Left lung (tissue), 10 donors: Measurements from ENCODE around the gene LRRC4C. TPM values are rescaled to one million over a fixed set of nuclear protein-coding genes. Genes with fewer than 3 reads are reported as not detected.

Experiments
- ATAC-seq: fragments of 200-7000 bp; cut with Tn5 transposase; one replicate; pipeline ENCODE4 v1.9.1; 2020; ENCODE audit warnings: moderate library complexity
- DNase-seq, 4 donors: peaks; one replicate each; pipeline ENCODE4 v3.0.0-alpha.2; 2013 to 2020
- H3K27ac ChIP-seq, 2 donors: fragments of 200-600 bp; sonication (generic) in 1 of 2; one replicate each; pipeline versions ENCODE4 v1.5.0 to v1.8.0; 2020 to 2021
- H3K27me3 ChIP-seq, 2 donors: fragments of 200-600 bp; sonication (generic) in 1 of 2; one replicate each; pipeline versions ENCODE4 v1.5.0 to v1.8.0; 2020 to 2021
- H3K36me3 ChIP-seq, 2 donors: fragments of 200-600 bp; sonication (generic) in 1 of 2; one replicate each; pipeline versions ENCODE4 v1.5.0 to v1.8.0; 2020 to 2021
- H3K4me1 ChIP-seq, 2 donors: fragments of 200-600 bp; one replicate each; pipeline ENCODE4 v1.8.0; 2021
- H3K4me3 ChIP-seq, 2 donors: fragments of 200-600 bp; sonication (generic) in 1 of 2; one replicate each; pipeline versions ENCODE4 v1.5.0 to v1.8.0; 2020 to 2021; ENCODE audit warnings: mild to moderate bottlenecking in 1 of 2
- H3K9me3 ChIP-seq, 2 donors: fragments of 200-600 bp; sonication (generic) in 1 of 2; one replicate each; pipeline versions ENCODE4 v1.5.0 to v1.8.0; 2020 to 2021
- CTCF ChIP-seq, 2 donors: fragments of 200-600 bp; sonication (generic) in 1 of 2; IDR thresholded peaks; one replicate each; pipeline versions ENCODE4 v1.5.0 to v1.8.0; 2021; ENCODE audit warnings: antibody characterized with exemption in 2 of 2
- intact Hi-C, 2 donors: fragments of 100-400 bp; cut with DNase I; formaldehyde crosslinking; loops; one replicate each; pipeline versions ENCODE4 v1.11.2 to v1.14.2; 2022
- polyA plus RNA-seq, 6 donors: library from polyadenylated mRNA; unstranded; fragments of 120-200 nt; gene quantifications; one replicate each; pipeline ENCODE4 v1.2.1, GENCODE V29; 2013; ENCODE audit not compliant: insufficient read length in 6 of 6
- total RNA-seq, 2 donors: library from RNA; stranded (reverse); fragmentation: NEBNext Ultra II Directional; extraction: Animal tissue kit (Norgen Biotek cat#: 25700); gene quantifications; one replicate each; pipeline ENCODE4 v1.2.1, GENCODE V29; 2021
- donor health status: DM: no; HTN: yes; CAD: no.
- donor health status: DM: no; HTN: no; CAD: no.

Gene LRRC4C
- total and polyA plus RNA-seq, 8 donors = 0.50 to 6.8 (median 4.2) TPM

- intact Hi-C loops = no loop called here
- Histone ChIP-seq H3K27me3 (no peaks in the 10 kb centered on the region), H3K27ac (no peak overlapping the region), H3K4me3 (no peak overlapping the region), H3K36me3 (no peaks in the 10 kb centered on the region), H3K4me1 (no peaks in the 10 kb centered on the region), H3K9me3 (peaks cover 0 to 12% of the 10 kb centered on the region in 2 donors)
- no peak for ATAC-seq
- DNase-seq = no peak
- no peak for TF ChIP-seq CTCF (IDR thresholded peaks at IDR 0.05)
Measured at GRCh38 chr11:41190437-41191082, 268.9 kb downstream of the LRRC4C start.

- no peak for DNase-seq
- ATAC-seq = no peak
- H3K4me1 ChIP-seq = no peaks in the 10 kb centered on the region
- intact Hi-C loops = no loop called here
- H3K27me3 ChIP-seq = no peaks in the 10 kb centered on the region
- H3K4me3 ChIP-seq = no peak overlapping the region
- TF ChIP-seq CTCF (IDR thresholded peaks at IDR 0.05) = no peak
- H3K9me3 ChIP-seq = peaks cover 0 to 12% of the 10 kb centered on the region in 2 donors
- no peaks in the 10 kb centered on the region for H3K36me3 ChIP-seq
- no peak overlapping the region for H3K27ac ChIP-seq
Measured at GRCh38 chr11:41189701-41190436, 269.6 kb downstream of the LRRC4C start.

GRCh38 chr11:41177791-41178190 is 281.7 kb downstream of the LRRC4C start:
- Histone ChIP-seq H3K4me1 (no peaks in the 10 kb centered on the region), H3K4me3 (no peak overlapping the region), H3K36me3 (no peaks in the 10 kb centered on the region), H3K9me3 (no peaks in the 10 kb centered on the region), H3K27ac (no peak overlapping the region), H3K27me3 (no peaks in the 10 kb centered on the region)
- TF ChIP-seq CTCF (IDR thresholded peaks at IDR 0.05) = no peak
- DNase-seq (no peak), ATAC-seq (no peak)
- intact Hi-C loops = no loop called here

GRCh38 chr11:41175304-41175972 is 284.0 kb downstream of the LRRC4C start:
- Histone ChIP-seq H3K36me3 (no peaks in the 10 kb centered on the region), H3K4me1 (no peaks in the 10 kb centered on the region), H3K4me3 (no peak overlapping the region), H3K27ac (no peak overlapping the region), H3K27me3 (no peaks in the 10 kb centered on the region), H3K9me3 (no peaks in the 10 kb centered on the region)
- intact Hi-C loops = no loop called here
- no peak for DNase-seq
- TF ChIP-seq CTCF (IDR thresholded peaks at IDR 0.05) = no peak
- no peak for ATAC-seq

GRCh38 chr11:41146326-41146725 is 313.1 kb downstream of the LRRC4C start:
- no peak overlapping the region for H3K27ac ChIP-seq
- intact Hi-C loops = no loop called here
- no peaks in the 10 kb centered on the region for H3K27me3 ChIP-seq
- no peaks in the 10 kb centered on the region for H3K4me1 ChIP-seq
- DNase-seq = no peak
- no peak overlapping the region for H3K4me3 ChIP-seq
- H3K36me3 ChIP-seq = no peaks in the 10 kb centered on the region
- ATAC-seq = no peak
- H3K9me3 ChIP-seq = peaks cover 0 to 2% of the 10 kb centered on the region in 2 donors
- no peak for TF ChIP-seq CTCF (IDR thresholded peaks at IDR 0.05)
